HepG2 (cell line): Measurements from ENCODE around the gene OARD1. TPM values are rescaled to one million over a fixed set of nuclear protein-coding genes. Genes with fewer than 3 reads are reported as not detected.

Source experiments
- ETS1 ChIP-seq: sonication (generic); formaldehyde crosslinking; IDR thresholded peaks from 2 replicates; pipeline ENCODE4 v1.4.0; 2020; ENCODE audit warnings: missing genetic modification reagents
- FOXO1 ChIP-seq: sonication (generic); formaldehyde crosslinking; IDR thresholded peaks from 2 replicates; pipeline ENCODE4 v1.4.0; 2020; ENCODE audit warnings: missing genetic modification reagents
- GABPB1 ChIP-seq: IDR thresholded peaks from 2 replicates; pipeline ENCODE4 v1.6.1; 2016; ENCODE audit warnings: mild to moderate bottlenecking, missing genetic modification reagents, moderate library complexity, missing compliant biosample characterization
- GTF2F1 ChIP-seq: fragments of 150-350 bp; IDR thresholded peaks from 2 replicates; pipeline ENCODE4 v1.6.1; 2014; ENCODE audit warnings: low read length
- MTF2 ChIP-seq: sonication (generic); formaldehyde crosslinking; IDR thresholded peaks from 2 replicates; pipeline ENCODE4 v1.5.0; 2020; ENCODE audit warnings: missing genetic modification reagents, borderline replicate concordance
- NFKB2 ChIP-seq: sonication (generic); formaldehyde crosslinking; IDR thresholded peaks from 2 replicates; pipeline ENCODE4 v1.4.0; 2020; ENCODE audit warnings: missing genetic modification reagents, borderline replicate concordance
- RFXAP ChIP-seq: sonication (generic); formaldehyde crosslinking; IDR thresholded peaks from 2 replicates; pipeline ENCODE4 v1.4.0; 2020; ENCODE audit warnings: missing genetic modification reagents, borderline replicate concordance
- SNAPC2 ChIP-seq: sonication (generic); formaldehyde crosslinking; IDR thresholded peaks from 2 replicates; pipeline ENCODE4 v1.8.1; 2022; ENCODE audit warnings: mild to moderate bottlenecking, missing genetic modification reagents
- TAF15 ChIP-seq: fragments of 200-400 bp; formaldehyde crosslinking; IDR thresholded peaks from one replicate; pipeline ENCODE4 v1.6.1; 2018; ENCODE audit warnings: mild to moderate bottlenecking, low read depth, low read length; ENCODE audit not compliant: poor library complexity, severe bottlenecking
- TBL1XR1 ChIP-seq: fragments of 150-350 bp; IDR thresholded peaks from 2 replicates; pipeline ENCODE4 v1.6.1; 2014; ENCODE audit warnings: borderline replicate concordance, low read length; ENCODE audit not compliant: partially characterized antibody
- ZNF138 ChIP-seq: sonication (generic); formaldehyde crosslinking; IDR thresholded peaks from 2 replicates; pipeline ENCODE4 v1.5.0; 2020; ENCODE audit warnings: mild to moderate bottlenecking, low read depth, missing genetic modification reagents
- ZNF160 ChIP-seq: sonication (generic); formaldehyde crosslinking; IDR thresholded peaks from 2 replicates; pipeline ENCODE4 v1.8.0; 2022; ENCODE audit warnings: mild to moderate bottlenecking, inconsistent platforms, missing genetic modification reagents
- ZNF180 ChIP-seq: sonication (generic); formaldehyde crosslinking; IDR thresholded peaks from 2 replicates; pipeline ENCODE4 v1.4.0; 2020; ENCODE audit warnings: low read depth, missing genetic modification reagents, borderline replicate concordance
- ZNF205 ChIP-seq: IDR thresholded peaks from 2 replicates; pipeline ENCODE4 v1.6.1; 2018; ENCODE audit warnings: missing biosample characterization, missing genetic modification reagents
- ZNF34 ChIP-seq: sonication (generic); formaldehyde crosslinking; IDR thresholded peaks from 2 replicates; pipeline ENCODE4 v1.4.0; 2020; ENCODE audit warnings: mild to moderate bottlenecking, missing genetic modification reagents, borderline replicate concordance
- ZNF367 ChIP-seq: sonication (generic); formaldehyde crosslinking; IDR thresholded peaks from 2 replicates; pipeline ENCODE4 v1.4.0; 2020; ENCODE audit warnings: missing genetic modification reagents, borderline replicate concordance
- ZNF501 ChIP-seq: sonication (generic); formaldehyde crosslinking; IDR thresholded peaks from 2 replicates; pipeline ENCODE4 v1.5.1; 2020; ENCODE audit warnings: mild to moderate bottlenecking, moderate library complexity, missing genetic modification reagents
- ZNF737 ChIP-seq: sonication (generic); formaldehyde crosslinking; IDR thresholded peaks from 2 replicates; pipeline ENCODE4 v1.5.0; 2020; ENCODE audit warnings: missing genetic modification reagents, mild to moderate bottlenecking, borderline replicate concordance
- ZNF773 ChIP-seq: sonication (generic); formaldehyde crosslinking; IDR thresholded peaks from 2 replicates; pipeline ENCODE4 v1.4.0; 2020; ENCODE audit warnings: missing genetic modification reagents, borderline replicate concordance
- polyA plus RNA-seq, 8 experiments: library from polyadenylated mRNA; depleted of rRNA in 3 of 8; stranded (reverse) in 7 of 8; unstranded in 1 of 8; fragments of >200 nt; fragmentation: Illumina TruSeq in 4 of 8; extraction: Trizol in 4 of 8; gene quantifications; 2 replicates each; pipeline versions ENCODE4 v1.2.1 to v1.2.3, GENCODE V29; 2011 to 2016; ENCODE audit warnings: low read depth in 4 of 8, missing spikeins in 1 of 8, mixed read lengths in 1 of 8; ENCODE audit not compliant: insufficient read depth in 1 of 8
- total RNA-seq, 5 experiments: library from RNA; depleted of rRNA; stranded (reverse); fragments of >200 nt; fragmentation: Illumina TruSeq; extraction: Trizol; gene quantifications; 2 replicates each; pipeline ENCODE4 v1.2.3, GENCODE V29; 2016; ENCODE audit warnings: low read depth in 1 of 5
- TF ChIP-seq, protein P1 (sequence below): sonication (generic); formaldehyde crosslinking; IDR thresholded peaks from 2 replicates; pipeline ENCODE4 v1.4.0; 2020; ENCODE audit warnings: missing genetic modification reagents
- TF ChIP-seq, protein P2 (sequence below): sonication (generic); formaldehyde crosslinking; IDR thresholded peaks from 2 replicates; pipeline ENCODE4 v1.4.0; 2020; ENCODE audit warnings: missing genetic modification reagents

Gene OARD1
- total and polyA plus RNA-seq, 2 of the 13 experiments (the other 11 are each of a cell fraction or from before 2014, with no cell fraction given) = 18.4 to 49.0 TPM

GRCh38 chr6:41073203-41073967 lies 1.2 kb upstream of the OARD1 start (continued):
- TF ChIP-seq, protein P1, sequence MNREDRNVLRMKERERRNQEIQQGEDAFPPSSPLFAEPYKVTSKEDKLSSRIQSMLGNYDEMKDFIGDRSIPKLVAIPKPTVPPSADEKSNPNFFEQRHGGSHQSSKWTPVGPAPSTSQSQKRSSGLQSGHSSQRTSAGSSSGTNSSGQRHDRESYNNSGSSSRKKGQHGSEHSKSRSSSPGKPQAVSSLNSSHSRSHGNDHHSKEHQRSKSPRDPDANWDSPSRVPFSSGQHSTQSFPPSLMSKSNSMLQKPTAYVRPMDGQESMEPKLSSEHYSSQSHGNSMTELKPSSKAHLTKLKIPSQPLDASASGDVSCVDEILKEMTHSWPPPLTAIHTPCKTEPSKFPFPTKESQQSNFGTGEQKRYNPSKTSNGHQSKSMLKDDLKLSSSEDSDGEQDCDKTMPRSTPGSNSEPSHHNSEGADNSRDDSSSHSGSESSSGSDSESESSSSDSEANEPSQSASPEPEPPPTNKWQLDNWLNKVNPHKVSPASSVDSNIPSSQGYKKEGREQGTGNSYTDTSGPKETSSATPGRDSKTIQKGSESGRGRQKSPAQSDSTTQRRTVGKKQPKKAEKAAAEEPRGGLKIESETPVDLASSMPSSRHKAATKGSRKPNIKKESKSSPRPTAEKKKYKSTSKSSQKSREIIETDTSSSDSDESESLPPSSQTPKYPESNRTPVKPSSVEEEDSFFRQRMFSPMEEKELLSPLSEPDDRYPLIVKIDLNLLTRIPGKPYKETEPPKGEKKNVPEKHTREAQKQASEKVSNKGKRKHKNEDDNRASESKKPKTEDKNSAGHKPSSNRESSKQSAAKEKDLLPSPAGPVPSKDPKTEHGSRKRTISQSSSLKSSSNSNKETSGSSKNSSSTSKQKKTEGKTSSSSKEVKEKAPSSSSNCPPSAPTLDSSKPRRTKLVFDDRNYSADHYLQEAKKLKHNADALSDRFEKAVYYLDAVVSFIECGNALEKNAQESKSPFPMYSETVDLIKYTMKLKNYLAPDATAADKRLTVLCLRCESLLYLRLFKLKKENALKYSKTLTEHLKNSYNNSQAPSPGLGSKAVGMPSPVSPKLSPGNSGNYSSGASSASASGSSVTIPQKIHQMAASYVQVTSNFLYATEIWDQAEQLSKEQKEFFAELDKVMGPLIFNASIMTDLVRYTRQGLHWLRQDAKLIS (CRISPR knock-in tag) = no peak; the same call in 1 of the 2 replicates
- TF ChIP-seq ETS1 (no peak), MTF2 (no peak), ZNF180 (CRISPR knock-in tag) (no peak), ZNF773 (CRISPR knock-in tag) (peak; percentile 84; the same call in 1 of the 2 replicates), ZNF205 (CRISPR knock-in tag) (no peak), NFKB2 (CRISPR knock-in tag) (peak; percentile 80; the same call in 1 of the 2 replicates), GTF2F1 (no peak), ZNF737 (CRISPR knock-in tag) (0 out of 2 replicates have a peak, but pooled peaks have one; percentile 82), ZNF34 (CRISPR knock-in tag) (peak; percentile 72; the same call in 1 of the 2 replicates), TBL1XR1 (no peak), ZNF138 (CRISPR knock-in tag) (0 out of 2 replicates have a peak, but pooled peaks have one; percentile 79), ZNF501 (0 out of 2 replicates have a peak, but pooled peaks have one; percentile 2), ZNF160 (CRISPR knock-in tag) (peak; percentile 79; the same call in 1 of the 2 replicates), FOXO1 (CRISPR knock-in tag) (no peak), GABPB1 (CRISPR knock-in tag) (peak; percentile 92), ZNF367 (CRISPR knock-in tag) (peak; percentile 73; the same call in 1 of the 2 replicates), RFXAP (CRISPR knock-in tag) (no peak), TAF15 (no peak), SNAPC2 (CRISPR knock-in tag) (0 out of 2 replicates have a peak, but pooled peaks have one; percentile 26)
- TF ChIP-seq, protein P2, sequence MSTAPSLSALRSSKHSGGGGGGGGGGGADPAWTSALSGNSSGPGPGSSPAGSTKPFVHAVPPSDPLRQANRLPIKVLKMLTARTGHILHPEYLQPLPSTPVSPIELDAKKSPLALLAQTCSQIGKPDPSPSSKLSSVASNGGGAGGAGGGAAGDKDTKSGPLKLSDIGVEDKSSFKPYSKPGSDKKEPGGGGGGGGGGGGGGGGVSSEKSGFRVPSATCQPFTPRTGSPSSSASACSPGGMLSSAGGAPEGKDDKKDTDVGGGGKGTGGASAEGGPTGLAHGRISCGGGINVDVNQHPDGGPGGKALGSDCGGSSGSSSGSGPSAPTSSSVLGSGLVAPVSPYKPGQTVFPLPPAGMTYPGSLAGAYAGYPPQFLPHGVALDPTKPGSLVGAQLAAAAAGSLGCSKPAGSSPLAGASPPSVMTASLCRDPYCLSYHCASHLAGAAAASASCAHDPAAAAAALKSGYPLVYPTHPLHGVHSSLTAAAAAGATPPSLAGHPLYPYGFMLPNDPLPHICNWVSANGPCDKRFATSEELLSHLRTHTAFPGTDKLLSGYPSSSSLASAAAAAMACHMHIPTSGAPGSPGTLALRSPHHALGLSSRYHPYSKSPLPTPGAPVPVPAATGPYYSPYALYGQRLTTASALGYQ = peak; percentile 56
